Effector memory CD4-positive, alpha-beta T cell (primary cell): ENCODE measurements around the gene TXNDC16.

Experiments
- DNase-seq, 3 donors: peaks; one replicate each; pipeline ENCODE4 v3.0.0-alpha.2; 2020
- H3K27ac ChIP-seq: 2 replicates; pipeline ENCODE4 v1.7.0; 2013; ENCODE audit warnings: mild to moderate bottlenecking, low read length, moderate library complexity; ENCODE audit not compliant: insufficient read depth, poor library complexity, severe bottlenecking
- H3K27me3 ChIP-seq: replicated peaks from 2 replicates; pipeline ENCODE4 v1.7.0; 2013; ENCODE audit warnings: mild to moderate bottlenecking, low read length; ENCODE audit not compliant: insufficient read depth, control insufficient read depth, poor library complexity, severe bottlenecking
- H3K36me3 ChIP-seq: 2 replicates; pipeline ENCODE4 v1.7.0; 2013; ENCODE audit warnings: mild to moderate bottlenecking, low read length, moderate library complexity; ENCODE audit not compliant: control insufficient read depth, insufficient read depth
- H3K4me1 ChIP-seq: 2 replicates; pipeline ENCODE4 v1.7.0; 2013; ENCODE audit warnings: low read length, mild to moderate bottlenecking; ENCODE audit not compliant: control insufficient read depth, insufficient read depth, poor library complexity, severe bottlenecking
- H3K4me3 ChIP-seq: 2 replicates; pipeline ENCODE4 v1.7.0; 2013; ENCODE audit warnings: low read length, low read depth, mild to moderate bottlenecking; ENCODE audit not compliant: insufficient read depth, poor library complexity, severe bottlenecking
- H3K9me3 ChIP-seq: 2 replicates; pipeline ENCODE4 v1.7.0; 2013; ENCODE audit warnings: mild to moderate bottlenecking, low read length, moderate library complexity; ENCODE audit not compliant: control insufficient read depth

The TXNDC16 gene

DNA sequence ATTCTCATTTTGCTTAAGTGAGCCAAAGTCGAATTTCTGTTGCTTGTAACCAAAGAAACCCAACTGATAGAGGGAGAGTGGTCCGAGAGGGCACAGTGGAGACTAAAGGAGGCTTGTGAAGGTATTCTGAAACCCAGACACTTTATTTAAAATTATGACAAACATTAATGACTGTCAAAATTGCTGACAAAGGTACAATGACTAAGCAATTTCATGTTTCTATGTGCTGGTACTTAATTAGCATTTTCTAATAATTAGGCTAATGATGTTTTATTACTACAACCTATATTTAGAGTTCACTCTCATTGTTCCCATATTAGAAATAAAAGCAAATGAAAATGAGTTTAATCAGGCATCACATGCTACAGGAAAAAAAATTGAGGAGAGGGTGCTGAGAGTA is 121.8 kb downstream of the TXNDC16 start:
- Histone ChIP-seq H3K4me1 (no peaks in the 10 kb centered on the region), H3K27ac (no peak overlapping the region), H3K9me3 (no peaks in the 10 kb centered on the region)

GRCh38 chr14:52429451-52429850 is 122.9 kb downstream of the TXNDC16 start:
- DNase-seq: no peak
- H3K27ac ChIP-seq: no peak overlapping the region
- no peaks in the 10 kb centered on the region for H3K4me1 ChIP-seq
- H3K36me3 ChIP-seq: no peaks in the 10 kb centered on the region
- no peaks in the 10 kb centered on the region for H3K27me3 ChIP-seq
- no peaks in the 10 kb centered on the region for H3K9me3 ChIP-seq
- H3K4me3 ChIP-seq: no peak overlapping the region

More for the DNA sequence above, 121.8 kb downstream of the TXNDC16 start:
- DNase-seq: no peak
- H3K27me3 ChIP-seq: no peaks in the 10 kb centered on the region
- H3K36me3 ChIP-seq: no peaks in the 10 kb centered on the region
- H3K4me3 ChIP-seq: no peak overlapping the region

GRCh38 chr14:52427460-52427859 is 124.8 kb downstream of the TXNDC16 start:
- Histone ChIP-seq H3K36me3 (no peaks in the 10 kb centered on the region), H3K4me1 (no peaks in the 10 kb centered on the region), H3K27ac (no peak overlapping the region), H3K4me3 (no peak overlapping the region), H3K9me3 (no peaks in the 10 kb centered on the region), H3K27me3 (no peaks in the 10 kb centered on the region)
- no peak for DNase-seq

DNA sequence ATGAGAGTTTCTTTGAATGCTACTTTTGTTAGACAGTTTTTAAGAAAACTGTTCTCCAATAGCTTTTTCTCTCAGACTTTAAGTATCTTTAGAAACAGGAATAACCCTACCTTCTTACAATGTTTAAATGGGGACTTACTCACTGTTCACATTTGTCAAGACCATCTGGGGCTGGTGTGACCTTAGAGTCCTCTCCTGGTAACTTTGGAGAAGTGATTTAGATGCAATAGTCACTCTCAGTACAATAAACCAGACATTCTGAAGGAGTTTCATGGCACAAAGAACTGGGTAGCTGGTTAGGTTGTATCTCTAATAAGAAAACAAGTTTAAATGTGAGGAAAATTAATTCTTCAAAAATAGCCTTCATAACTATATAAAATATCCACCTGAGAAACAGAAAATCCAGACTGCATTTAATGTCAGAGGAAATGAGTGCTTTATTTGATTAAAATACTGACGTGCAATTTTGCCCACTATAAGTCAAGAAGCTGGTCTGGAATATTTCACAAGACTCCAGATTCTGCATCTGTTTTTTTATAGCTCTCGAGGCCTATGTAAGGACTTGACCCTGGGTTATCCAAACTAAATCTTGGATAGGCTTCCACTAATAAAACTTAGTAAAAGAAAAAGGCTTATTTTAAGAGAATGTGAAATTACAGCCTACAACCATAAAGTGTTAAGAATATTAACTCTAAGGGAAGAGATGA is 129.5 kb downstream of the TXNDC16 start:
- H3K27ac ChIP-seq: no peak overlapping the region
- no peaks in the 10 kb centered on the region for H3K4me1 ChIP-seq
- no peak for DNase-seq
- H3K4me3 ChIP-seq: no peak overlapping the region
- no peaks in the 10 kb centered on the region for H3K27me3 ChIP-seq
- H3K36me3 ChIP-seq: no peaks in the 10 kb centered on the region
- H3K9me3 ChIP-seq: no peaks in the 10 kb centered on the region

DNA sequence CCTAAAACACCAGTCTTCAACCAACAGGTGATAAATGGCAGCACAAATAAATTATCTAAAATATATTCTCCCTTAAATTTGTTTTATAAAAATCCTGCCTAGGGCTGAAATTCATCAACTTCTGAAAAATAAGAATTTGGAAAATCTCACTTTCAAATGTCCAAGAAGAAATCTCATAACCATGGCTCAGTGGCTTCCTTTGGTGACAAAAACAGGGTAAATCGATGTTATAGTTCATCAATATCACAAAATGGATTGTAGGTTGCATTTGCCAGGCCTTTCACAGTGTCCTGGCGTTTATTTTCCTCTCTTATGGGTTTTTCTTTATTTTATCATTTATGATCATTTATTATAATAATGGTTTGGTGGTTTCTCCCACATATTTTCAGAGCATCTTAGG is 135.2 kb downstream of the TXNDC16 start:
- Histone ChIP-seq H3K36me3 (no peaks in the 10 kb centered on the region), H3K9me3 (no peaks in the 10 kb centered on the region), H3K4me3 (no peak overlapping the region), H3K27me3 (no peaks in the 10 kb centered on the region), H3K4me1 (peaks cover 4% of the 10 kb centered on the region), H3K27ac (no peak overlapping the region)
- no peak for DNase-seq

- Histone ChIP-seq H3K27me3 (no peaks in the 10 kb centered on the region), H3K9me3 (no peaks in the 10 kb centered on the region), H3K27ac (no peak overlapping the region), H3K4me1 (peaks cover 4% of the 10 kb centered on the region), H3K4me3 (no peak overlapping the region), H3K36me3 (no peaks in the 10 kb centered on the region)
- no peak for DNase-seq
These were observed 138.4 kb downstream of the TXNDC16 start for GRCh38 chr14:52413729-52414408.

DNA sequence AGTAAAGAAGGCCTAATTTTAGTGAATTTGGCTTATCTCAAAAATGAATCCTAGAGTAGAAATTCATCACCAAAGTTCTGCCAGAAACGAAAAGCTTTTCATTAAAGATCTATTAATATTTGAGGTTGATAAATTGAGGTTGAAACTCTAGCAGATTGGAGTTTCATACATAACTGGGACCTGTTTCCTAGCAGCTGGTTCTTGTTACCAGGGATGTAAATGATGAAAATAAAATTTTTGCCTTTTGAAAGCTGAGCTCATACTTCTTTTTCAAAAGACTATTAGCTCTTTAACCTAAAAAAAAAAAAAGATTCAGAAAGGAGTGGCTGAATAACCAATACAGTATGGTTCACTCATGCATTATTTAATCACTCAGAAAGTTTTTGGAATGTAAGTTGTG is 139.9 kb downstream of the TXNDC16 start:
- Histone ChIP-seq H3K27ac (no peak overlapping the region), H3K9me3 (no peaks in the 10 kb centered on the region), H3K4me3 (no peak overlapping the region), H3K27me3 (no peaks in the 10 kb centered on the region), H3K36me3 (no peaks in the 10 kb centered on the region), H3K4me1 (peaks cover 4% of the 10 kb centered on the region)
- no peak for DNase-seq

GRCh38 chr14:52405314-52405713 is 147.0 kb downstream of the TXNDC16 start:
- Histone ChIP-seq H3K9me3 (no peaks in the 10 kb centered on the region), H3K4me3 (no peak overlapping the region), H3K36me3 (no peaks in the 10 kb centered on the region), H3K27me3 (no peaks in the 10 kb centered on the region), H3K4me1 (peaks cover 27% of the 10 kb centered on the region), H3K27ac (no peak overlapping the region)
- DNase-seq: no peak

GRCh38 chr14:52402812-52403526 is 149.3 kb downstream of the TXNDC16 start:
- DNase-seq: no peak
- Histone ChIP-seq H3K4me3 (no peak overlapping the region), H3K9me3 (no peaks in the 10 kb centered on the region), H3K4me1 (peaks cover 38% of the 10 kb centered on the region), H3K27ac (no peak overlapping the region), H3K36me3 (no peaks in the 10 kb centered on the region), H3K27me3 (no peaks in the 10 kb centered on the region)

DNA sequence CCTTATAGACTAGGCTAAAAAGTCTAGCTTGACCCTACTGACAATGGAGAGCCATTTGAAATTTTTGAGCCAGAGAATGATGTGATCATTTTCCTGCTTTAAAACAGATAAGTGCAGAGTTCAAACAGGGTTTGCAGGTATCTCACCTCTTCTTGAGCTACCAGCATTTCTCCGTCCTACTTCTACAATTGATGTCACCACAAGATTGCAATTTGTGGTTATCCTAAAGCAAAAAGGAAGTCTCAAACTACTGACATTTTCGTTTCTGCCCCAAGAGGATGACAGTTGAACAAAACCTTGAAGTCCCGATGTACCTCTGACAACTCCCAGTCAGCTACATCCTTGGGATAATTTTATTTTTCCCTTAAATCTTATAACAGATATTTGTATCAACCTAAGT is 151.5 kb downstream of the TXNDC16 start:
- H3K9me3 ChIP-seq: no peaks in the 10 kb centered on the region
- no peak overlapping the region for H3K27ac ChIP-seq
- no peak overlapping the region for H3K4me3 ChIP-seq
- DNase-seq: no peak
- no peaks in the 10 kb centered on the region for H3K27me3 ChIP-seq
- no peaks in the 10 kb centered on the region for H3K36me3 ChIP-seq
- H3K4me1 ChIP-seq: peaks cover 35% of the 10 kb centered on the region
